GM12872 (cell line): ENCODE measurements around the gene RBMS2.

Experiments used
- CTCF ChIP-seq: IDR thresholded peaks from 3 replicates; pipeline ENCODE4 v1.5.1; 2011; ENCODE audit warnings: low read depth, mild to moderate bottlenecking, low read length, moderate library complexity; ENCODE audit not compliant: insufficient read depth

RBMS2 gene

GRCh38 chr12:56486694-56487093 is 34.9 kb upstream of the RBMS2 start:
- no peak for TF ChIP-seq CTCF

- TF ChIP-seq CTCF: no peak
These were observed 34.1 kb upstream of the RBMS2 start for GRCh38 chr12:56487448-56488040.

- TF ChIP-seq CTCF: no peak
These were observed 33.3 kb upstream of the RBMS2 start, which contains the start of gene GLS2 for GRCh38 chr12:56488041-56488955. TSS of gene GLS2 (minus strand) at chr12:56488161. CDS start at chr12:56488118, 43 bp downstream.

- TF ChIP-seq CTCF: no peak
These were observed 31.3 kb upstream of the RBMS2 start for GRCh38 chr12:56490360-56490759.

- TF ChIP-seq CTCF: peak; percentile 46; the same call in 2 of the 3 replicates
These were observed 24.9 kb upstream of the RBMS2 start for GRCh38 chr12:56496704-56497103.

GRCh38 chr12:56510786-56511185 is 10.8 kb upstream of the RBMS2 start:
- no peak for TF ChIP-seq CTCF

GRCh38 chr12:56517854-56518253 is 3.8 kb upstream of the RBMS2 start:
- TF ChIP-seq CTCF: no peak
